H1 (cell line): Measurements from ENCODE around the gene GNB1L. TPM values are rescaled to one million over a fixed set of nuclear protein-coding genes. Genes with fewer than 3 reads are reported as not detected.

Source experiments
- CTCF ChIA-PET: fragments of 300-600 bp; sonication (Branson Sonifier 250); formaldehyde crosslinking; loops from one replicate; lab custom pipeline; 2021; ENCODE audit not compliant: partially characterized antibody; lab: Charles Lee
- POLR2A ChIA-PET: fragments of 300-600 bp; sonication (Branson Sonifier 250); formaldehyde crosslinking; loops from one replicate; lab custom pipeline; 2021; ENCODE audit warnings: inconsistent platforms; ENCODE audit not compliant: partially characterized antibody; lab: Charles Lee
- DNase-seq, 2 experiments: peaks; one replicate each; pipeline versions ENCODE4 v3.0.0 to v3.0.0-alpha.2; 2010 to 2022; ENCODE audit warnings: low spot score in 2 of 2, low read depth in 1 of 2, mixed read lengths in 1 of 2
- FAIRE-seq: peaks from 2 replicates; lab custom pipeline; 2011; peaks lifted over from hg19 to GRCh38; lab: Jason Lieb, UNC
- H2AFZ ChIP-seq: 2 replicates; pipeline ENCODE4 v1.8.1; 2012; ENCODE audit warnings: low read length, inconsistent platforms
- H2AK5ac ChIP-seq: 2 replicates; pipeline ENCODE4 v1.6.1; 2013; ENCODE audit warnings: low read depth, low read length
- H2BK120ac ChIP-seq: replicated peaks from 2 replicates; pipeline ENCODE3; 2013; ENCODE audit warnings: low read depth, low read length, inconsistent platforms
- H2BK12ac ChIP-seq: 2 replicates; pipeline ENCODE4 v1.6.1; 2013; ENCODE audit warnings: low read depth, low read length
- H2BK15ac ChIP-seq: 2 replicates; pipeline ENCODE4 v1.6.1; 2013; ENCODE audit warnings: low read length
- H2BK20ac ChIP-seq: 2 replicates; pipeline ENCODE4 v1.6.1; 2013; ENCODE audit warnings: low read length
- H2BK5ac ChIP-seq: 2 replicates; pipeline ENCODE4 v1.6.1; 2013; ENCODE audit warnings: low read depth, low read length
- H3K14ac ChIP-seq: 2 replicates; pipeline ENCODE4 v1.6.1; 2013; ENCODE audit warnings: inconsistent platforms; ENCODE audit not compliant: insufficient read length
- H3K18ac ChIP-seq: 2 replicates; pipeline ENCODE4 v1.6.1; 2013; ENCODE audit warnings: low read length; ENCODE audit errors: extremely low read depth
- H3K23ac ChIP-seq: 2 replicates; pipeline ENCODE4 v1.6.1; 2013; ENCODE audit warnings: inconsistent platforms; ENCODE audit not compliant: insufficient read length
- H3K23me2 ChIP-seq: 2 replicates; pipeline ENCODE4 v1.6.1; 2013; ENCODE audit warnings: low read depth, low read length
- H3K27ac ChIP-seq: 2 replicates; pipeline ENCODE4 v1.6.1; 2011; ENCODE audit warnings: low read depth, low read length, inconsistent platforms
- H3K27me3 ChIP-seq, 4 experiments: replicated peaks in 1 of 4; 1 replicate in 1 of 4; 2 replicates in 3 of 4; pipeline versions ENCODE4 v1.6.1 to v1.8.1; 2011 to 2013; ENCODE audit warnings: low read length in 3 of 4, mild to moderate bottlenecking in 3 of 4, inconsistent platforms in 2 of 4, mixed read lengths in 2 of 4, moderate library complexity in 1 of 4; ENCODE audit not compliant: control insufficient read depth in 3 of 4, insufficient read depth in 3 of 4; ENCODE audit errors: extremely low read depth in 1 of 4
- H3K36me3 ChIP-seq, 4 experiments: 2 replicates each; pipeline versions ENCODE4 v1.6.1 to v1.8.1; 2011 to 2013; ENCODE audit warnings: mild to moderate bottlenecking in 4 of 4, low read length in 3 of 4, moderate library complexity in 2 of 4, control low read depth in 1 of 4, inconsistent platforms in 1 of 4; ENCODE audit not compliant: insufficient read depth in 4 of 4, control insufficient read depth in 2 of 4
- H3K4ac ChIP-seq: replicated peaks from 2 replicates; pipeline ENCODE3; 2013; ENCODE audit warnings: low read length, low read depth, mixed read lengths, inconsistent platforms; ENCODE audit not compliant: insufficient read length
- H3K4me1 ChIP-seq, 4 experiments: replicated peaks in 1 of 4; 1 replicate in 1 of 4; 2 replicates in 3 of 4; pipeline versions ENCODE4 v1.6.1 to v1.8.1; 2011 to 2013; ENCODE audit warnings: low read length in 3 of 4, inconsistent platforms in 2 of 4, mixed read lengths in 1 of 4; ENCODE audit not compliant: insufficient read depth in 4 of 4, control insufficient read depth in 3 of 4
- H3K4me2 ChIP-seq, 2 experiments: 2 replicates each; pipeline versions ENCODE4 v1.6.1 to v1.8.1; 2011 to 2013; ENCODE audit warnings: low read depth in 2 of 2, low read length in 2 of 2, control low read depth in 1 of 2, inconsistent platforms in 1 of 2, mild to moderate bottlenecking in 1 of 2; ENCODE audit not compliant: insufficient read depth in 1 of 2
- H3K4me3 ChIP-seq, 4 experiments: fragments of 200-600, 300-600 bp in 1 of 4; sonication (generic), shearing (Covaris generic), sonication (Bioruptor Twin) in 1 of 4; 2 replicates each; pipeline versions ENCODE4 v1.5.1 to v1.8.1; 2011 to 2016; ENCODE audit warnings: low read length in 4 of 4, low read depth in 3 of 4, control low read depth in 2 of 4, inconsistent platforms in 2 of 4, mild to moderate bottlenecking in 2 of 4, mixed read lengths in 1 of 4, moderate library complexity in 1 of 4; ENCODE audit not compliant: insufficient read depth in 2 of 4; ENCODE audit errors: extremely low read depth in 1 of 4
- H3K56ac ChIP-seq: replicated peaks from 2 replicates; pipeline ENCODE3; 2013; ENCODE audit warnings: low read depth, mild to moderate bottlenecking, mixed read lengths, low read length, inconsistent platforms; ENCODE audit not compliant: insufficient read length
- H3K79me1 ChIP-seq: 2 replicates; pipeline ENCODE4 v1.6.1; 2013; ENCODE audit warnings: low read depth, low read length, control low read depth
- H3K79me2 ChIP-seq, 2 experiments: 2 replicates each; pipeline versions ENCODE4 v1.6.1 to v1.8.1; 2012 to 2013; ENCODE audit warnings: low read length in 2 of 2, mild to moderate bottlenecking in 2 of 2, inconsistent platforms in 1 of 2; ENCODE audit not compliant: insufficient read depth in 2 of 2, control insufficient read depth in 1 of 2
- H3K9ac ChIP-seq, 4 experiments: replicated peaks in 1 of 4; 1 replicate in 1 of 4; 2 replicates in 3 of 4; pipeline versions ENCODE4 v1.6.1 to v1.8.1; 2011 to 2013; ENCODE audit warnings: low read depth in 3 of 4, low read length in 3 of 4, control low read depth in 2 of 4, mild to moderate bottlenecking in 2 of 4, moderate library complexity in 2 of 4, inconsistent platforms in 1 of 4; ENCODE audit errors: extremely low read depth in 1 of 4
- H3K9me3 ChIP-seq, 2 experiments: 2 replicates each; pipeline versions ENCODE4 v1.6.1 to v1.8.1; 2012 to 2013; ENCODE audit warnings: mild to moderate bottlenecking in 2 of 2, moderate library complexity in 2 of 2, control low read depth in 1 of 2, inconsistent platforms in 1 of 2, low read depth in 1 of 2, low read length in 1 of 2, mixed read lengths in 1 of 2; ENCODE audit not compliant: insufficient read depth in 2 of 2
- H4K20me1 ChIP-seq, 2 experiments: replicated peaks in 1 of 2; 2 replicates each; pipeline versions ENCODE3 to v1.8.1; 2011 to 2013; ENCODE audit warnings: inconsistent platforms in 2 of 2, low read length in 2 of 2, mild to moderate bottlenecking in 1 of 2; ENCODE audit not compliant: insufficient read depth in 2 of 2, control insufficient read depth in 1 of 2
- H4K5ac ChIP-seq: 2 replicates; pipeline ENCODE4 v1.6.1; 2013; ENCODE audit warnings: low read length, low read depth, mixed read lengths, inconsistent platforms; ENCODE audit not compliant: insufficient read length
- H4K8ac ChIP-seq: 2 replicates; pipeline ENCODE4 v1.8.0; 2013; ENCODE audit warnings: mild to moderate bottlenecking, moderate library complexity, low read length, inconsistent platforms; ENCODE audit not compliant: insufficient read depth; ENCODE audit errors: extremely low read depth
- H4K91ac ChIP-seq: replicated peaks from 2 replicates; pipeline ENCODE3; 2013; ENCODE audit warnings: low read length, mixed read lengths, inconsistent platforms; ENCODE audit not compliant: insufficient read length
- BACH1 ChIP-seq: IDR thresholded peaks from 2 replicates; pipeline ENCODE4 v1.6.1; 2012; ENCODE audit warnings: low read length, improper control_type of control experiment
- CEBPB ChIP-seq: IDR thresholded peaks from 2 replicates; pipeline ENCODE4 v1.6.1; 2012; ENCODE audit warnings: low read depth, low read length
- CHD2 ChIP-seq: IDR thresholded peaks from 2 replicates; pipeline ENCODE4 v1.6.1; 2012; ENCODE audit warnings: low read length, improper control_type of control experiment
- HDAC6 ChIP-seq: IDR thresholded peaks from one replicate; pipeline ENCODE4 v1.7.1; 2012; ENCODE audit warnings: low read depth, mild to moderate bottlenecking, inconsistent platforms, low read length, moderate library complexity
- JUN ChIP-seq: IDR thresholded peaks from 2 replicates; pipeline ENCODE4 v1.6.1; 2011; ENCODE audit warnings: low read depth, mild to moderate bottlenecking, improper control_type of control experiment, low read length
- KDM5A ChIP-seq: fragments of 200-600 bp; IDR thresholded peaks from 2 replicates; pipeline ENCODE4 v1.7.1; 2012; ENCODE audit warnings: mild to moderate bottlenecking, low read length, inconsistent platforms, mixed read lengths
- MAFK ChIP-seq: IDR thresholded peaks from 2 replicates; pipeline ENCODE4 v1.6.1; 2012; ENCODE audit warnings: low read depth, mild to moderate bottlenecking, improper control_type of control experiment, low read length
- POLR2A ChIP-seq, 2 experiments: IDR thresholded peaks; 1 replicate in 1 of 2; 2 replicates in 1 of 2; pipeline ENCODE4 v1.6.1; 2011; ENCODE audit warnings: low read depth in 2 of 2, low read length in 2 of 2, mild to moderate bottlenecking in 2 of 2; ENCODE audit errors: control extremely low read depth in 1 of 2
- POU5F1 ChIP-seq: IDR thresholded peaks from 2 replicates; pipeline ENCODE4 v1.6.1; 2011; ENCODE audit warnings: low read depth, mild to moderate bottlenecking, low read length, moderate library complexity
- RNF2 ChIP-seq: fragments of 200-900, 300-1000 bp; sonication (generic); IDR thresholded peaks from 2 replicates; pipeline ENCODE4 v1.7.1; 2016; ENCODE audit warnings: borderline replicate concordance, low read depth, mild to moderate bottlenecking, antibody characterized with exemption, low read length; ENCODE audit not compliant: poor library complexity, severe bottlenecking; ENCODE audit errors: missing control alignments
- SP4 ChIP-seq: IDR thresholded peaks from 2 replicates; pipeline ENCODE4 v1.6.1; 2012; ENCODE audit warnings: low read length, inconsistent platforms
- TBP ChIP-seq: IDR thresholded peaks from 2 replicates; pipeline ENCODE4 v1.6.1; 2011; ENCODE audit warnings: low read depth, low read length, improper control_type of control experiment
- USF2 ChIP-seq: IDR thresholded peaks from 2 replicates; pipeline ENCODE4 v1.6.1; 2011; ENCODE audit warnings: low read length, improper control_type of control experiment
- WGBS, 2 experiments: shearing (Covaris generic) in 1 of 2; methylation state at CpG; one replicate each; pipeline versions ENCODE4 v1.1.6 to v1.1.7; 2013 to 2015; ENCODE audit warnings: low lambda C conversion rate in 2 of 2, mixed read lengths in 2 of 2, inconsistent platforms in 1 of 2, low coverage in 1 of 2, missing lambda C conversion rate in 1 of 2; ENCODE audit not compliant: insufficient replicate concordance in 2 of 2, insufficient coverage in 1 of 2, insufficient read length in 1 of 2; ENCODE audit errors: extremely low coverage in 1 of 2, missing lambda C conversion rate in 1 of 2; 5-methylcytosine and 5-hydroxymethylcytosine counted together
- polyA plus RNA-seq, 7 experiments: library from polyadenylated mRNA; depleted of rRNA in 3 of 7; stranded (reverse) in 5 of 7; unstranded in 2 of 7; fragments of >200 nt in 5 of 7; fragments of 200-250 nt in 2 of 7; gene quantifications; 1 replicate in 5 of 7; 2 replicates in 1 of 7; 4 replicates in 1 of 7; pipeline versions ENCODE4 v1.2.1 to v1.2.3, GENCODE V29; 2011 to 2013; ENCODE audit warnings: missing spikeins in 2 of 7, mixed read lengths in 2 of 7
- total RNA-seq: library from RNA; stranded (reverse); fragmentation: NEBNext Ultra II Directional; extraction: Animal tissue kit (Norgen Biotek cat#: 25700); gene quantifications from 2 replicates; pipeline ENCODE4 v1.2.1, GENCODE V29; 2021

The GNB1L gene
- total and polyA plus RNA-seq, 2 of the 8 experiments (the other 6 are each of a cell fraction or from before 2014, with no cell fraction given): 14.0 to 15.6 TPM

- Histone ChIP-seq H3K4me2 (no peak overlapping the region), H2AFZ (no peak overlapping the region), H3K23me2 (no peaks in the 10 kb centered on the region), H3K4me3 (no peak overlapping the region), H3K4ac (no peak overlapping the region), H3K36me3 (no peaks in the 10 kb centered on the region), H3K23ac (no peak overlapping the region), H2BK5ac (no peak overlapping the region), H3K27me3 (no peaks in the 10 kb centered on the region), H3K4me1 (no peaks in the 10 kb centered on the region), H3K9ac (no peak overlapping the region), H2BK120ac (no peak overlapping the region), H4K5ac (no peak overlapping the region), H3K9me3 (no peaks in the 10 kb centered on the region), H3K14ac (no peak overlapping the region), H4K91ac (no peak overlapping the region), H4K8ac (no peak overlapping the region), H3K79me1 (no peaks in the 10 kb centered on the region), H2BK12ac (no peak overlapping the region), H2AK5ac (no peak overlapping the region), H3K79me2 (no peaks in the 10 kb centered on the region), H2BK20ac (no peak overlapping the region), H3K56ac (no peak overlapping the region), H3K18ac (no peak overlapping the region), H3K27ac (no peak overlapping the region), H2BK15ac (no peak overlapping the region), H4K20me1 (peaks cover 0 to 2% of the 10 kb centered on the region in 2 experiments)
- FAIRE-seq (no peak), DNase-seq (no peak)
- ChIA-PET POLR2A (interaction anchor here (1.6 kb wide), 1 partner anchor 51 kb away, joined by 4 read pairs; the partner anchor contains the start of genes GNB1L and RTL10), CTCF (interaction anchor here (0.7 to 2.0 kb wide), 6 partner anchors 14 to 82 kb away, joined by 3 to 5 read pairs (median 3); no protein-coding TSS in a partner anchor)
- 89% methylated on average over 19 of the region's 19 CpGs; no CpG with 5 or more reads in 1 of the 2 experiments for WGBS, 2 experiments
- no peak for TF ChIP-seq RNF2
- no peak for TF ChIP-seq SP4
- no peak for TF ChIP-seq KDM5A
- no peak for TF ChIP-seq CHD2
- no peak for TF ChIP-seq POLR2A (IDR thresholded peaks at IDR 0.05; ENCODE audit: control extremely low read depth in 1 of 2, low read depth in 2 of 2, low read length in 2 of 2)
- no peak for TF ChIP-seq USF2
- no peak for TF ChIP-seq HDAC6
- no peak for TF ChIP-seq MAFK
- no peak for TF ChIP-seq CEBPB
- no peak for TF ChIP-seq TBP
- TF ChIP-seq JUN: no peak
- no peak for TF ChIP-seq POU5F1
- TF ChIP-seq BACH1: no peak
Observed at GRCh38 chr22:19802894-19803735, 51.6 kb downstream of the GNB1L start.
